HG03575 (cell line): Measurements from ENCODE around the gene EGR4.

ENCODE experiments used
- ATAC-seq: cut with Tn5 transposase; IDR thresholded peaks from one replicate; pipeline ENCODE4 v1.9.1; 2021; ENCODE audit not compliant: unreplicated experiment, insufficient number of reproducible peaks, low FRiP score; ENCODE audit errors: extremely low read depth

Gene EGR4

DNA sequence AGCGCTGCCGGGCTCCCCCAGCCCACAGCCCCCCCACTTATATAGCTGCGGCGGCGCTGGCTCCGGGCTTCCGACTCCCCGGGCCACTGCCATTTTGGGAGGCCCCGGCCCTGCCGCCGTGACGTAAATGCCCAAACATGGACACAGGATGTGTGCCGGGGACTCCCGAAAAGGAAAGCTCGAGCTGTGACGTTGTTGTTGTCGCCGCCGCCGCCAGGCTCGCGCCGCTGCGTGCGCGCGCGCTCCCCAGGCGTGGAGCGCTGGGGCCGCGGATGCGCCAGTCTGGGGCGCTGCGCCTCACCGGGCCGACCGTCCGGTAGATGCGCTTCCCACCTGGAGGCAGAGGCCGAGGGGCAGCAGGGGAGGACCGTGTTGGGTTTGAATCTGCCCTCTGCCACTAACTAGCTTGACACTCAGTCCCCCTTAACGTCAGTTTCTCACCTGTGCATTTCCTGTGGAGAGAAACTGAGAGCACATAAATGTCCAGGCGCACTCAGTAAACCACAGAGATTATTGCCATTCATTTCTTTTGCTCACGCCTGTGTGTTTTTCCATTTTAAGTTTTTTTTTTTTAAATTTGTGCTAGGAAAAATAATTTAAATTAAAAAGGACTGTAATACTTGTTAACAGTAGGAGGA, at the start of gene EGR4:
EGR4 (minus strand) TSS at position 15 of the 638 bp plus-strand sequence. CDS start 231 bp downstream, outside the sequence.
- peak; percentile 72 for ATAC-seq

DNA sequence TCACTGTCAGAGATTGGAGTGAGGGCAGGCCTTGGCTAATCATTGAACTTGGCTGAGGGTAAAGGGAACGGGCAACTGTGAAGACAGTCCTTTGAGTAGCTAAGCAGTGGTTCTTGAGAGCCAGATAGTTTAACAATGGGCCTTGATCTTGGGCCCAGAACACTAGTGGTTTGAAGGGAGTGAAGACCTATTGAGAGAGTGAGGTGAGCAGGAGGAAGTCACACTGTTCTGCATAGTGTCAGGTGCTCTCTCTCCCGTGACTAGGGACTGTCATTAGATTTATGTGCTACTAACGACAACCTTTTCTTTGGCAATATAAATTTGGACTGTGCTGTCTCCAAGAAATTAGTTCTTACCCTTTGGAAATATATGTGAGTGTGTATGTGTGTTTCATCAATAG, 47.7 kb upstream of the EGR4 start:
- ATAC-seq = no peak

DNA sequence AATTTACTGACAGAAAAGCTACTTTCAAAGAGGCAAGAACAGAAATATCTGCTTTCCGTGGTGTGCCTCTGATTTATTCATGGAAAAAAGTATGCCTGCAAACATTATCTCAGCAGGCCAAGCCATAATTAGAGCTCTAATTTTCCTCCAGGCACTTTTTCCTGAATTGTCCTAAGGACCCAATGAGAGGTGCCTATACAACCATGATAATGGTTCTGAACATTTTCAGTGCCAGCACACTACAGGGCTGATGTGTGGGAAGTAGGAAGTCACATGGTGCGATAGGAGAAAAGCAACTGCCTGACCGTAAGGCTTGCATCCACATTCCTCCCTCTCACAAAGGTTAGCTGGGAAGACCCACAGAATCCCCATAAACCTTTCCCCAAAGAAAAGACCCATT, 45.9 kb upstream of the EGR4 start:
- ATAC-seq = no peak

DNA sequence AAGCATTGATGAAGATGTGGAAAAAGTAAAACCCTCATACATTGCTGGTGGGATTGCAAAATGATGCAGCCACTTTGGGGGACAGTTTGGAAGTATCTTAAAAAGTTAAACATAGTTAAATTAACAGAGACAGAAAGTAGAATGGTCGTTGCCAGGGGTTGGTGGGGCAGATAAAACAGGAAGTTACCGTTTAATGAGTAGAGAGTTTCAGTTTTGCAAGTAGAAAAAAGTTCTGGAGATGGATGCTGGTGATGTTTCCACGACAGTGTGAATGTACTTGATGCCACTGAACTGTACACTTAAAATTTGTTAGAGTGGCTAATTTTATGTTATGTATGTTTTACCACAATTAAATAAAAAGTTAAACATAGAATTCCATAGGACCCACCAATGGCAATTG, 44.5 kb upstream of the EGR4 start:
- ATAC-seq = no peak

DNA sequence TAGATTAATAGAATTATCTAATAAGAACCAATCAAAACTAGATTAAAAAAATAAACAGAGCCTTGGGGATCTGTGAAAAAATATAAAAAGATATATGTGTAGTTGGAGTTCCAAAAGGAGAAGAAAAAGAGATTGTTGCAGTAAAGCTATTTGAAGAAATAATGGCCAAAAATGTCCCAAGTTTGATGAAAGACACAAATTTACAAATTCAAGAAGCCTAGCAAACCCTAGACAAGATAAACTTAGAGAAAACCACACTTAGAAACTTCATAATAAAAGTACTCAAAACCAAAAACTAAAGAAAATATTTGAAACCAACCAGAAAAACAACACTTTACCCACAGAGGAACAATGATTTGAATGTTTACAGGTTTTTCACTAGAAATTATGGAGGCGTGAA, 41.3 kb upstream of the EGR4 start:
- ATAC-seq = no peak

DNA sequence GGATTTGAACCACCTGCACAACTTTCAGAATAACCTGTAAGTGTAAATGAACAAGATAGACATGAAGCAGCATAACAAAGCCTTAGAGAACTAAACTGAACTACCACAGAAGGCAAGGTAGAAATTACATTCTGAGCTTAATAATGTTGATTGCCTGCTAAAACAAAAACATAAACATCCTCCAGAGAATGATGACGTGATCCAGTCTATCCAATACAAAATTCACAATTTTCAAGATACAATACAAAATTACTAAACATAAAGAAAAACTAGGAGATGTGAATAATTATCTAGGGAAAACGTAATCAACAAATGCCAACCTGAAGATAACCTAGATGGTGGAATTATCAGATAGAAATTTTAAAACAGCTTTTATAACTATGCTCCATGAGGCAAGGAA, 40.7 kb upstream of the EGR4 start:
- ATAC-seq = no peak

DNA sequence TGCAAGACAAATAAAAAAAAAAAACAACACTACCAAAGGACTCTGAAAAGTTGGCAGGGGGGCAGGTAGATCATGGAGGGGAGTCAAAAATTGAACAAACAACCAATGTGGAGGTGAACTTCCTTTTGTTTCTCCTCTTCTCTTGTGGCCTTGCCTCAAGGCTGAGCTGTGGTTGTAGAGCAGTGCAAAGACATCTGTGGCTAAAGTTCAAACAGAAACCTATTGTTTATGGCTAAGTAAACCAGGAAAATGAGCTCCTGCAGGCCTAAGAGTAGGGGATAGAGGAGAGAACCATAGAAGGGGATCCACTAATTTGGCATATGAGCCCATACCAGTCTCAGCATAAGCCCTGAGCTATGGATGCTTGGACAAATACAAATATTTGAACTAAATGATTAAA, 40.2 kb upstream of the EGR4 start:
- no peak for ATAC-seq

DNA sequence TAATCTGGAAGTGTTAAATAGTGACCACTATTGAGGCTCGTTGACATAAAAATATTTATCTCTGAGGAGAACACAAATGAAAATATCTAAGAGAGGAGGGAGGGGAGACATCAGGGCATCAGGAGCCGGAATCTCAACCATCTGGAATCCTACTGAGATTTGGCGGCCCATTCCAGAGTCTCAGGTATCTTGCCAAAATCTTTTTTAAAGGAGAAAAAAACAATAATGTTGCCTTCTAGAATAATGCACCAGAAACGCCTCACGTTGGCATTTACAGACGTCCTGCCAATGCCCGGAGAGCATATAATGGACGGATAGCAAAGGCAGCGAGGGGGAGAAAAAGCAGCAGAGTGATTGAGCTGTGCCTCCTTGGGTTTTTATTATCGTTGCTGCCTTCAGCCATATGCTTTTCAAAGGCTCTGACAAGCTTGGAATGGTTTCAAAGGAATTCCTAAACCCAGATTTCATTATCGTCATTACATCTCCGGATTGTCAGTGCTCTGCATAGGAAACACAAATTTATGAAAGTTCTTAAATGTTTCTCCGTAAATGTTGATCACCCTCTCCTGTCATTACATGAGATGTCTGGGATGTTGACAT, 30.9 kb upstream of the EGR4 start:
- no peak for ATAC-seq

DNA sequence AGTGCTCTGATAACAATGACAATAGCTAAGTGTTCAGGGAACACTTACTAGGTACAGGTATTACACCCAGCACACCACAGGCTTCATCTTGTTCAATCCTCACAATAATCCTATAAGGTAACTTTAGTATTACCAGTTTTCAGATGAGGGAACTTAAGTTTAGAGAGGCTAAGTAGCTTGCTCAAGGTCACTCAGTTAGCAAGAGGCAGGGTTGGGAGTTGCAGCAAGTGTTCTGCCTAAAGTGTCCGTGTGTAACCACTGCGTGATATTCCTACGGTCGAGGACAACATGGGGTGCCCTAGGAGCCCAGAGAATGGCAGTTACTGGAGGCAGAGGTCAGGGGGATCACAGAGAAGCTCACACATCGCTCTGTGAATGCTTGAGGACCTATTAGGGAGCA, 30.2 kb upstream of the EGR4 start:
- ATAC-seq = no peak

DNA sequence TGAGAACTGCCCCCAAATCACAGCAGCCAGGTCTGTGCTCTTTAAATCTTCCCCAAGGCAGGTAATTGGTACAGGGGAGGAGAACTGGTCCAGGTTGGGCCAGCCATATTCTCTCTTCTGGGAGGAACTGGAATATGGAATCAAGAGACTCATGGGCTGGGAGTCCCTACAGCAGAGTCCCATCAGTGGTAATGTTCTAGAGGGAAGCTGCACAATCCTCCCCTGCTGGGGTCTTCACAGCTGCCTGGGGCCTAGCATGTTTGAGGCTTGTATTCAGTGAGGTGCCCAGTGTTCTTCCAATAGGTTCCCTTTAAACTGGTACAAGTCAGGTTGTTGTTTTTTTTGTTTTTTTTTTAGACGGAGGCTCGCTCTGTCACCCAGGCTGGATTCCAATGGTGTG, 21.1 kb upstream of the EGR4 start:
- ATAC-seq = no peak

DNA sequence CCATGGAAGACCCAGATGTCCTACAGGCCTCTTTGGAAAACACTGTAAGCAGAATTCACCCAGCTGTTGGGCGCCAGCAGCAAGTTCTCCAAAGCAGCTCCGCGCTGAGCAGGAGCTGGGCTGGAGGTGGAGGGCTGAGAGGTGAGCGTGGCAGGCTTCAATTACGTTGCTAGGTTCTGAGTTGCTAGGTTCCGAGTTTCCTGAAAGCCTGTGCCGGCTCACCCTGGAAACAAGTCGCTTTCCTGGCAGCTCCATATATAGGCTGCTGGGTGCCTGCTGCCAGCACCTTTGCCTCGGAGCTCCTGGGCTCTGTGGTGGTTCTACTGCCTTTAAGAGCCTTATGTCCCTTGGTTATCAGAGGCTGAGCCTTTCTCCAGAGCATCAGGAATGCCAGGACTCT, 14.4 kb upstream of the EGR4 start:
- no peak for ATAC-seq

DNA sequence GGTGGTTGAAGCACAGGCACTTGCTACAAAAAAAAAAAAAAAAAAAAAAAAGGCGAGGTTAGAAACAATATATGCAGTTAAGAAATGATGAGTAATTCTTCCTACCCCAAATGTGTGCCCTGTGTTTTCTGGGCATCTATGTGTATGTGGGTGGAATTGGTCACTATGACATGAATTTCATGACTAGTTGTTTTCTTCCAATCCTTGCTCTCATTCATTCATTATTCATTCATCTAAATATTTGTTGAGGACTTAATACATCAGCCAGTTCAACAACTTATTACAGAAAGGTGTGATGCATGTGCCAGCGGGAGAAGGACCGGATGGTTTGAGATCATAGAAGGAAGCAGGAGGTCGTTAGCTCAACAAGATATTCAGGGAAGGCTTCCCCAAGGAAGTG, 8.3 kb upstream of the EGR4 start:
- ATAC-seq = no peak

DNA sequence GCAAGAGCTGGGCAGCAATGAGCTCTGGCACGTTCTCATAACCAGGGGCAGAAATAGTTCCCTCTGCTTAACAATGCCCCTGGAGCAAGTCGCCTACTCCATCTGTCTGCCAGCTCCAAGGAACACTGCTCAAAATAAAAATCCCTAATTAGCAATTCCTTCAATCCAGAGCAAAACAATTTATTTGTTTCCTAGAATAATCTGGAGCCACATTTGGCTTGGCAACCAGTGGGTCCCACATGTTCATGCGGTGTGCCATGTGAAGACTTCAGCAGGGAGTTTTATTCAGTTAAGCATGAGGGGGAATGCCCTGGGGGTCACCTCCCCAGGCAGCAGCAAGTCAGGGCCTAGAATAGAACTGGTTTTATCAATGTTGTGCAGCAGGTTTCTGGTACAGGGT, 7.6 kb upstream of the EGR4 start:
- ATAC-seq = no peak

DNA sequence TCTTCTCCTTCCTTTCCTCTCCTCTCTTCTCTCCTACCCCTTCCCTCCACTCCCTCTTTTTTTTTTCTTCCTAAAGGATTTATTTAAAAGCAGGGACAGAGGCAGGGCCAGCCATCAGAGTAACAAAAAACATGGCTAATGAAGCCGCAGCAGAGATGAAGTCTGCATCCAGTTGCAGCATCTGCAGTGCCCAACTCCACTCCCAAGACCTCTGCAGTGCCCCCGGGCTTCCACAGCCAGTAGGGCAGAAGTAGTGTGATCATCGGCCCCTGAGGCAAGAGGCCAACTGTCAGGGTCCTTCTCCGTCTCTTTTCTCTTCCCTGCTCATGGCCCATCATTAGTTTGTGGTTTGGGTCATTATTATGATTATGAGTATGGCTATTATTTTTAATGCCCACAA, 4.2 kb upstream of the EGR4 start:
- ATAC-seq = no peak

DNA sequence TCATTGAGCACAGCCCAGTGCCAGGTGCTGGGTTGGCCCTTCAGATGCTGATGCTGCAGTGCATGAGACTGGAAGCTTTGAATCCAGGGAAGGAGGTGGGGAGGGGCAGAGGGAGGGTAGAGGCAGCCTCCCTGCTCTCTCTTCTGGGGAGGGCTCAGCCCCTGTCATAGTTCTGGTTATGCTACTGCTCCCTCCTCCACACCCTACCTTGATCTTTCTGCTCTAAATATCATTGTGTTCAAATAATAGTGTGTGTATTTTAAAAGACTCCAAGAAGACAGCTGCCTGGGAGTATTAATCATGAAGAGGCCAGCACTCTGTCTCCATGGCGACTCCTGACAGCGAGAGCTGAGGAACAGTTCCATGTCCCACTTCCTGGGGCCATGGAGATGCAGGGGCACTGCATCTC, 3.8 kb upstream of the EGR4 start:
- ATAC-seq = no peak

DNA sequence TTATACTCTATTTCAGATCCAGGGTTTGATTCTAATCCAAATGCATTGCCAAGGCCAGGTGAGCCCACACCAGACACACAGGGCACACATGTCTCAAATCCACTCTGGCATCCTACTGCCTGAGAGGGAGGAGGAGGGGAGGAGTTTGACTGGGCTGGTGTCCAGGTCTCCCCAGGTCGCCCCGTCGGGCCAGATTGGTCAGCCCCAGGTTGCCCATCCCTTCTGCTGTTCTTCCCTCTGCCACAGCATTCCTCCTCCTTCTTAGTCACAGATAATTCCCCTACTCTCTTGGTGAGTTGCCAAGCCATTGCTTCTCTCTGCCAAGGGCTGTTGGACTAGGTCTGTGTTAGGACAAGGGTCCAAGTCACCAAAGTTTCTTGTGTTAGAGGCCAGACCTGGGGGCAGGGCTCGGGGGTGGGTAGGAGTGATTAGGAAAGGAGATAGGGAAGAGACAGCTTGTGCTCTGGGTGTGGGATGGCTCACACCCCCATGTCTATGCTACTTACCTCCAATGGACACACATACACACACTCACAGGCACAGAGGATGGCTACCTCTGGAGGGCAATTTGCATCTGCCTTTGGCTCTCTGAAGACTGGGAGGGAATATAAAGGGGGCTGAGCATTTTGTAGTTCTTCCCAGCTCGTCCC, 2.5 kb upstream of the EGR4 start:
- no peak for ATAC-seq

DNA sequence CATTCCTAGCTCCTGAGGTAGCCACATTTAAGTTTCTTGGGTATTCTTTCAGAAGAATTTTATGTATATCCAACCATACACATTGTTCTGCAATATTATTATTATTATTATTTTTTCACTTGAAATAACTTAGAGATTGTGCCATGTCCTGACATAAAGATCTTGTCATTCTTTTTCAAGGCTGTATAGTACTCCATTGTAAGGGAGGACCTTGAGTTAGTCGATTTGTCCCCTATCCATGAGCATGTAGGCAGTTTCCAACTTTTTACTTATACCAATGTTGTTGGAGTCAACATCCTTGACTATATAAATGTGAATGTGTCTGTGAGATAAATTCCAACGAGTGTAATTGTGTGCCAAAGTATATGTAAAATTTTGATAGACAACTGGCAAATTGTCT, 891 bp upstream of the EGR4 start:
- ATAC-seq = no peak

DNA sequence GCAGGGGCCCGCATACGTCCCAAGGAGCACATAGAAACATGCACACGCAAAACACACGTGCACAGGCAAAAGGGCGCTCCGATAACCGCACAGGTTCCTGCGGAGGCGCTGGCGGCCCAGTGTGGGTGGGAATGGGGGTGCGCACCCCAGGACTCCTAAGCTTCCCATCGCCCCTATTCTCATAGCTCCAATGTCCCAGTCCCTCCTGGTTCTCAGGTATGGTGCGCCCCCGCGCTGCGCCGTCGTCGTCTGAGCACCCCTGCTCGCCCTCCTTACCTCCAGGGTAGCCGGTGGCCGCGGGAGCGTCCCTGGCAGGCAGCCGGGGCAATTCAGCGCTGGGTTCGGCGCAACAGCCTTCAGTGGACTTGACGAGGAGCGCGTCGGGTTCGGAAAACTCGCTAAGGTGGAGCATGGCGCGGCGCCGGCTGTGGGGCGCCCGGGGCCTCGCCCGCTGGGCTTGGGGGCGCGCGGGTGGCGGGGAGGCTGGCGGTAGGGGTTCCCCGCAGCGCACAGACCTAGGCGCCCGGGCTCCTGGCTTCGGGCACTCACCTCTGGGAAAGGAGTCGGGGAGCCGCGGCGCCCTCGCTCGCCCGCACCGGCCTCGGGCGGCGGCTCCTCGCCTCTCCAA, 328 bp downstream of the EGR4 start:
- ATAC-seq = no peak

DNA sequence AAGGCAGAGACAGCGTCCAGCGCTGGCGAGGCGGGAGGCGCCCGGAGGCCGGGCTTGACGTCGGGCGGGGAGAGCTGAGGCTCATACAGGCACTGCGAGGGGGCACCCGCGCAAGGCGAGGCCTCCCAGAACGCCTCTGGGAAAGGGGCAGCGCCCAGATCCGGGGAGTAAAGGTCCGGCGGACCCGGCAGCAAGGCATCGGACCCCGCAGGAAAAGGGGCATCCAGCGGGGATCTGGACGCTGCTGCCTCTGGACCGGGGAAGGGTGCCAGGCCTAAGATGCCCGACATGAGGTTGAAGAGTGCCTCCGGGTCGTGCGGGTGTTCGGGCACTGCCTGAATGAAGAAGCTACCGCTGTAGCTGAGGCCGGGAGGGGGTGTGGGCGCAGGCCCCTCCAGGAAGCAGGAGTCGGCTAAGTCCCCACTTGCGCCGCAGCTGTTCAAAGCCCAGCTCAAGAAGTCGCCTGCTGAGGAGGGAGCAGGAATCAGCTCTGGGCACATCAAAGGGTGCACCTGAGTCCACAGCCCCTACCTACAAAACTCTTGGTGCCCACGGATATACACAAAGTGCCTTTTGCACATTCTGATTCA, 937 bp downstream of the EGR4 start:
- no peak for ATAC-seq
